ENCODE results near the gene SLC24A4. TPM values are rescaled to one million over a fixed set of nuclear protein-coding genes. Genes with fewer than 3 reads are reported as not detected.

The SLC24A4 gene
- total and polyA plus RNA-seq, 5 donors from 2014 or later, result 0.91 TPM; not detected in 4

DNA sequence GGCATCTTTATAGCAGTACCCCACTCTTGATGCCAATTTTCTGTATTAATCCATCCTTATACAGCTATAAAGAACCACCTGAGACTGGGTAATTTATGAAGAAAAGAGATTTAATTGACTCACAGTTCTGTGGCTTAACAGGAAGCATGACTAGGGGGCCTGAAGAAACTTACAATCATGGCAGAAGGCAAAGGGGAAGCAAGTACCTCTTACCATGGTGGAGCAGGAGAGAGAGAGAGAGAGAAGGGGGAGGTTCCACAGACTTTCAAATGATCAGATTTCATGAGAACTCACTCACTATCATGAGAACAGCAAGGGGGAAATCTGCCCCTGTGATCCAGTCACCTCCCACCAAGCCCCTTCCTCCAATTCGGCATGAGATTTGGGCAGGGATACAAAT lies 84.4 kb downstream of the SLC24A4 start:
- peak overlapping the region in 1 of 4 donors; percentile 8 for H3K4me3 Mint-ChIP-seq
- H3K9me3 ChIP-seq (ENCODE audit: control insufficient read depth in 2 of 2, low read length in 2 of 2), result peaks cover 0 to 4% of the 10 kb centered on the region in 2 experiments
- peaks cover 2% of the 10 kb centered on the region for H3K27me3 ChIP-seq (ENCODE audit: control insufficient read depth, insufficient read depth, low read length)
- no peaks in the 10 kb centered on the region for H3K4me1 ChIP-seq (ENCODE audit: control insufficient read depth, insufficient read depth, low read length, poor library complexity, severe bottlenecking)
- no peaks in the 10 kb centered on the region for H3K36me3 ChIP-seq (ENCODE audit: control insufficient read depth, insufficient read depth, low read length)
- ATAC-seq (ENCODE audit: low read depth in 2 of 2) (no peak), DNase-seq (no peak)
- H3K4me3 ChIP-seq (ENCODE audit: low read depth, low read length), result no peak overlapping the region
- no peaks in the 10 kb centered on the region for H3K36me3 Mint-ChIP-seq
- peaks cover 0 to under 1% (median 0%) of the 10 kb centered on the region in 4 donors for H3K4me1 Mint-ChIP-seq
- H3K27ac ChIP-seq (ENCODE audit: insufficient read depth, low read length, poor library complexity, severe bottlenecking), result no peak overlapping the region
- no peak overlapping the region for H3K27ac Mint-ChIP-seq
- H3K9me3 Mint-ChIP-seq, result peaks cover 0 to 7% (median 3%) of the 10 kb centered on the region in 7 donors
- no peaks in the 10 kb centered on the region for H3K27me3 Mint-ChIP-seq

DNA sequence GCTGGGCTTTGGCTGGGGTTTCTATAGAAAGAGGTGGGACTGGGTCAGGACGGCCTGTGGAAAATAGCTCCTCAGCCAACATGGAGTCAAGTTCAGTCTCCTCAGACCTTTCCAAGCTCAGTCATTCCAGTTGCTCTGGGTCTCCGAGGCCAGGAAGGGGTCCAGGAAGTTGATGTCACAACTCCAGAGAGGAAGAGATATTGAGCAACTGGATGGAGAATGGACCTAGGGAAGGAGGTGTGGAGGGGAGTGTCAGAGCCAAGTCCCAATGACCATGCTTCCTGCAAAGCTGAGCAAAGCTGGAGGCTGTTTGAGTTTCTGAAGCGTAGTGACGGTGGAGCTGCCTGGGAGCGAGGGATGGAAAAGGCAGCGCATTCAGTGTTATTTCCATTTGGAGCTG lies 86.1 kb downstream of the SLC24A4 start:
- no peak for DNase-seq
- no peaks in the 10 kb centered on the region for H3K36me3 ChIP-seq (ENCODE audit: control insufficient read depth, insufficient read depth, low read length)
- no peaks in the 10 kb centered on the region for H3K27me3 ChIP-seq (ENCODE audit: control insufficient read depth, insufficient read depth, low read length)
- H3K27ac Mint-ChIP-seq, result peak overlapping the region in 1 of 3 donors; percentile 48
- no peaks in the 10 kb centered on the region for H3K9me3 ChIP-seq (ENCODE audit: control insufficient read depth in 2 of 2, low read length in 2 of 2)
- H3K9me3 Mint-ChIP-seq, result peaks cover 0 to 7% (median 3%) of the 10 kb centered on the region in 7 donors
- H3K4me1 Mint-ChIP-seq, result no peaks in the 10 kb centered on the region
- H3K4me1 ChIP-seq (ENCODE audit: control insufficient read depth, insufficient read depth, low read length, poor library complexity, severe bottlenecking), result no peaks in the 10 kb centered on the region
- H3K4me3 Mint-ChIP-seq, result no peak overlapping the region
- no peak overlapping the region for H3K4me3 ChIP-seq (ENCODE audit: low read depth, low read length)
- ATAC-seq (ENCODE audit: low read depth in 2 of 2), result no peak
- H3K36me3 Mint-ChIP-seq, result no peaks in the 10 kb centered on the region
- H3K27me3 Mint-ChIP-seq, result peaks cover 6% of the 10 kb centered on the region
- H3K27ac ChIP-seq (ENCODE audit: insufficient read depth, low read length, poor library complexity, severe bottlenecking), result no peak overlapping the region

DNA sequence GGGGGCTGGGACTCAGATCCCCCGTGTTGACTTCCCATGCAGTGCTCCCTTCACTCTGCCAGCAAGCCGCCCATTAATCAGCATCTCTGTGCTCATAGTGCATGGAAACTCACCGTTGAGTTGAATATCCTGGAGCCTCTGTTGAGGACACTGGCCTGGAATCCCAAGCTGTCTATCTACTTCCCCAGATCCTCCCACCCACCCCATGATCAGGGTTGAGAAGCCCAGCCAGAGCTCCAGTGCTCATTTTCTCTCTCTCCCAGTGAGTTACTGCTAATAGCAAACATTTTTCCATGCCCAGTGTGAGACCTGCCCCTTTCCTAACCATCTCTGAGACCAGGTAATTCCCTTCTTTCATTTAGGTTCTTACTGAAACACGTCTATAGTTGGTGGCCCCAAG lies 88.2 kb downstream of the SLC24A4 start:
- H3K36me3 Mint-ChIP-seq, result no peaks in the 10 kb centered on the region
- H3K9me3 ChIP-seq (ENCODE audit: control insufficient read depth in 2 of 2, low read length in 2 of 2), result no peaks in the 10 kb centered on the region
- no peak overlapping the region for H3K27ac ChIP-seq (ENCODE audit: insufficient read depth, low read length, poor library complexity, severe bottlenecking)
- no peak overlapping the region for H3K4me3 Mint-ChIP-seq
- H3K27me3 ChIP-seq (ENCODE audit: control insufficient read depth, insufficient read depth, low read length), result no peaks in the 10 kb centered on the region
- peaks cover 6% of the 10 kb centered on the region for H3K27me3 Mint-ChIP-seq
- peaks cover 0 to 7% (median 1%) of the 10 kb centered on the region in 7 donors for H3K9me3 Mint-ChIP-seq
- ATAC-seq (ENCODE audit: low read depth in 2 of 2) (no peak), DNase-seq (no peak)
- H3K4me3 ChIP-seq (ENCODE audit: low read depth, low read length), result no peak overlapping the region
- no peaks in the 10 kb centered on the region for H3K4me1 ChIP-seq (ENCODE audit: control insufficient read depth, insufficient read depth, low read length, poor library complexity, severe bottlenecking)
- no peaks in the 10 kb centered on the region for H3K4me1 Mint-ChIP-seq
- H3K36me3 ChIP-seq (ENCODE audit: control insufficient read depth, insufficient read depth, low read length), result no peaks in the 10 kb centered on the region
- H3K27ac Mint-ChIP-seq, result no peak overlapping the region

DNA sequence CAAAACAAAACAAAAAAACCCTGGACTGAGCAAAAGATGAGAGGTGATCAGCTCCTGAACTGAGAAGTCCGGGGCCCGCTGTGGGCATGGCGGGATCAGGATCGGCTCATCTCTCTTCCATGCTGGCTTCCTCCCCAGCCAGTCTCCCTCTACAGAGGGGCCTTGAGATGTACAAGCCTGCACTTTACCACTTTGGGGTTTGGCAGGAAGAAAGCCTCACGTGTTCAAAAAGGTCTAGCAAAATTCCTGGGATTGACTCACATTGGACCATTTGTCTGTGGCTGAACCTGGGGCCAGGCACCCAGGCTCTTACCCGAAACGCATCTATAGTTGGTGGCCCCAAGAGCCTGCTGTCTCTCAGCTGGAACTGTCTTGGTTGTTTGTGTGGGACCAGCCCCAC lies 89.0 kb downstream of the SLC24A4 start:
- DNase-seq, result no peak
- H3K27me3 Mint-ChIP-seq, result peaks cover 6% of the 10 kb centered on the region
- no peak for ATAC-seq (ENCODE audit: low read depth in 2 of 2)
- no peaks in the 10 kb centered on the region for H3K4me1 Mint-ChIP-seq
- H3K9me3 Mint-ChIP-seq, result peaks cover 0 to 4% (median 1%) of the 10 kb centered on the region in 7 donors
- Histone ChIP-seq H3K4me3 (ENCODE audit: low read depth, low read length) (no peak overlapping the region), H3K36me3 (ENCODE audit: control insufficient read depth, insufficient read depth, low read length) (no peaks in the 10 kb centered on the region), H3K27me3 (ENCODE audit: control insufficient read depth, insufficient read depth, low read length) (no peaks in the 10 kb centered on the region), H3K9me3 (ENCODE audit: control insufficient read depth in 2 of 2, low read length in 2 of 2) (no peaks in the 10 kb centered on the region), H3K4me1 (ENCODE audit: control insufficient read depth, insufficient read depth, low read length, poor library complexity, severe bottlenecking) (no peaks in the 10 kb centered on the region), H3K27ac (ENCODE audit: insufficient read depth, low read length, poor library complexity, severe bottlenecking) (no peak overlapping the region)
- H3K4me3 Mint-ChIP-seq, result no peak overlapping the region
- H3K27ac Mint-ChIP-seq, result no peak overlapping the region
- H3K36me3 Mint-ChIP-seq, result no peaks in the 10 kb centered on the region

DNA sequence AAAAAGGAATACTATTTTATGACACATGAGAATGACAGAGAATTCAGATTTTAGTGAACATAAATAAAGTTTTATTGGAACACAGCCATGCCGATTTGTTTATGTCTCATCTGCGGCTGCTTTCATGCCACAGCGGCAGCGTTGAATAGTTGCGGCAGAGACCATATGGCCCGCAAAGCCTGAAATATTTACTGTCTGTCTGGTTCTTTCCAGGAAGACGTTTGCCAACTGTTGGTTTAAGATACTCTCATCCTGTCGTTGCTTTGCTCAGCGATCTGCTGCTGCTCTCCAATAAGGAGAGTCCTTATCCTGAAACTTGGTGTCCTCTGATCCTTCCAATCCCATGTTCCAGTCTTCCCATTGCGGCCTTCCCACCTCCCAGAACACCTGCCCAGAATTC lies 89.9 kb downstream of the SLC24A4 start:
- no peaks in the 10 kb centered on the region for H3K9me3 ChIP-seq (ENCODE audit: control insufficient read depth in 2 of 2, low read length in 2 of 2)
- H3K9me3 Mint-ChIP-seq, result peaks cover 0 to 1% (median 0%) of the 10 kb centered on the region in 7 donors
- no peaks in the 10 kb centered on the region for H3K36me3 Mint-ChIP-seq
- H3K4me3 ChIP-seq (ENCODE audit: low read depth, low read length), result no peak overlapping the region
- peaks cover 6% of the 10 kb centered on the region for H3K27me3 Mint-ChIP-seq
- H3K36me3 ChIP-seq (ENCODE audit: control insufficient read depth, insufficient read depth, low read length), result no peaks in the 10 kb centered on the region
- H3K4me3 Mint-ChIP-seq, result no peak overlapping the region
- H3K27me3 ChIP-seq (ENCODE audit: control insufficient read depth, insufficient read depth, low read length), result no peaks in the 10 kb centered on the region
- DNase-seq (no peak), ATAC-seq (ENCODE audit: low read depth in 2 of 2) (no peak)
- no peaks in the 10 kb centered on the region for H3K4me1 ChIP-seq (ENCODE audit: control insufficient read depth, insufficient read depth, low read length, poor library complexity, severe bottlenecking)
- no peaks in the 10 kb centered on the region for H3K4me1 Mint-ChIP-seq
- no peak overlapping the region for H3K27ac ChIP-seq (ENCODE audit: insufficient read depth, low read length, poor library complexity, severe bottlenecking)
- H3K27ac Mint-ChIP-seq, result no peak overlapping the region

DNA sequence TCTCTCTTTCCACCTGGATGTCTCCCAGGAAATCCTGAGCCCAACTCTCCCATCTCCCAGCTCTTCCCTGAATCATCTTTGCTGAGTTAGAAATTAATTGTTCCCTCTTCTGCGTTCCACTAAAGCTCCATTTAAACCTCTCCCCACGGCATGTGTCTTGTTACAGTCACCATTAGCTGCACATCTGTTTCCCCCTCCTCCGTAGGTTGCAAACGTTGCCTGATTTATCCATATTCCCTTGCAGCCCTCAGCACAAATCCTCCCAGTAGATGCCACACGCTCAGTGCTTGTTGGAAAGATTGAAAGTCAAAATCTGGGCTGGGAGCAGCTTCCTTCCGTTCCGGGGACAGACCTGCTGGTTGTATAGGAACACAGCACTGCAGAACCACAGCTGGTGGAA lies 90.4 kb downstream of the SLC24A4 start:
- DNase-seq, result no peak
- Histone ChIP-seq H3K4me3 (ENCODE audit: low read depth, low read length) (no peak overlapping the region), H3K27me3 (ENCODE audit: control insufficient read depth, insufficient read depth, low read length) (no peaks in the 10 kb centered on the region), H3K9me3 (ENCODE audit: control insufficient read depth in 2 of 2, low read length in 2 of 2) (no peaks in the 10 kb centered on the region), H3K4me1 (ENCODE audit: control insufficient read depth, insufficient read depth, low read length, poor library complexity, severe bottlenecking) (no peaks in the 10 kb centered on the region), H3K36me3 (ENCODE audit: control insufficient read depth, insufficient read depth, low read length) (no peaks in the 10 kb centered on the region), H3K27ac (ENCODE audit: insufficient read depth, low read length, poor library complexity, severe bottlenecking) (no peak overlapping the region)
- no peaks in the 10 kb centered on the region for H3K4me1 Mint-ChIP-seq
- H3K4me3 Mint-ChIP-seq, result no peak overlapping the region
- H3K9me3 Mint-ChIP-seq, result peaks cover 0 to 1% (median 0%) of the 10 kb centered on the region in 7 donors
- H3K27ac Mint-ChIP-seq, result no peak overlapping the region
- H3K36me3 Mint-ChIP-seq, result no peaks in the 10 kb centered on the region
- no peak for ATAC-seq (ENCODE audit: low read depth in 2 of 2)
- peaks cover 6% of the 10 kb centered on the region for H3K27me3 Mint-ChIP-seq

DNA sequence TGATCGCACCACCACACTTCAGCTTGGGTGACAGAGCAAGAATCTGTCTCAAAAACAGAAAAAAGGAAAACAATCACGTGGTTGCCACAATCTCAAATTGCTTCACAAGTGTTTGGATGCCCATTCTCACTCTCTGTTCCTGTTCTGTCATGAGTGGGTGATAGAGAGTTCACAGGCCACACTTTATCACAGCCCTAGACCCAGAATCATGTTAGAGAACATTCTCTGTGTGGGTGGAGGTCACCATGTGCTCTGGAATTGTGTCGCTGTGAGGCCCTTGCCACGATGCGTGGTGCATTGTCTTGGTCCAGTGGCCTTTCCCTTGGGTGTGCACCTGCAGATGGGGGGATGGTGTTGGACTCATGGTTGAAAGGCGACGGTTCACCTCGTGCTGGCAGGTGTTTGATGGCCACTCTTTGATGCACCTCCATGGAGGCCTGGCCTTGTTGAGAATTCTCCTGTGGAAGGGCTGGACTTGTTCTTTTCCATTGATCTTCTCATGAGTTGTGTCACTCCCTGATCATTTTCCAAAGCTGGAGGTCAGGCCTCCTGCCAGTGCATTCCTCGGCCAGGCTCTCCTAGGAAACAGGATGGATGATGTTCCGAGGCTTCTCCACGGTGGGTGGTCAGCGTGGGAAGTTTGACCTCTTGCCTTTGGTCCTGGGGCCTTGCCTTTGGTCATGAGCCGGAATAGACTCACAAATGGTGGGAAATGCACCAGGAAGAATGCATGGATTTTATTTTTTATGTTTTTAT lies 91.9 kb downstream of the SLC24A4 start:
- peaks cover 6% of the 10 kb centered on the region for H3K27me3 Mint-ChIP-seq
- H3K9me3 Mint-ChIP-seq, result peaks cover 0 to 2% (median 0%) of the 10 kb centered on the region in 7 donors
- Histone ChIP-seq H3K4me3 (ENCODE audit: low read depth, low read length) (no peak overlapping the region), H3K27me3 (ENCODE audit: control insufficient read depth, insufficient read depth, low read length) (no peaks in the 10 kb centered on the region), H3K27ac (ENCODE audit: insufficient read depth, low read length, poor library complexity, severe bottlenecking) (no peak overlapping the region), H3K36me3 (ENCODE audit: control insufficient read depth, insufficient read depth, low read length) (no peaks in the 10 kb centered on the region), H3K9me3 (ENCODE audit: control insufficient read depth in 2 of 2, low read length in 2 of 2) (no peaks in the 10 kb centered on the region), H3K4me1 (ENCODE audit: control insufficient read depth, insufficient read depth, low read length, poor library complexity, severe bottlenecking) (no peaks in the 10 kb centered on the region)
- DNase-seq (no peak), ATAC-seq (ENCODE audit: low read depth in 2 of 2) (no peak)
- H3K4me1 Mint-ChIP-seq, result no peaks in the 10 kb centered on the region
- H3K36me3 Mint-ChIP-seq, result no peaks in the 10 kb centered on the region
- H3K4me3 Mint-ChIP-seq, result no peak overlapping the region
- no peak overlapping the region for H3K27ac Mint-ChIP-seq

DNA sequence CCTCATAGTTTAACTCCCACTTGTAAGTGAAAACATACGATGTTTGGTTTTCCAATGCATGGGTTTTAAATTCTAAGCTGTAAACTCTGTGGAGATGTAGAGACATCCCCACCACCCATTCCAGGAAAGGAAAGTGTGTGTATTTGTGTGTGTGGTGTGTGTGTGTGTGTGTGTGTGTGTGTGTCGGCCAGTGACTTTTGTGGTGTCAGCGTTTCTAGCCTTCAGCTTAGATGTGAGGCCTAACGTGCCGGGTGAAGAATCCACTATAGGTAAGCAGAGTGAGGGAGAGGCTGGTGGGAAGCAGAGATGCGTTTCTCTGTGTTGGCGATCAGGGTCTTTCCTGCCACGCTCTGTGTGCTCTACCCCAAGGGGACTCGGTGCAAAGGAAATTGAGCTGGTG lies 93.0 kb downstream of the SLC24A4 start:
- DNase-seq (no peak), ATAC-seq (ENCODE audit: low read depth in 2 of 2) (no peak)
- Mint-ChIP-seq H3K27ac (no peak overlapping the region), H3K4me1 (no peaks in the 10 kb centered on the region), H3K4me3 (no peak overlapping the region), H3K9me3 (peaks cover 0 to 2% (median 0%) of the 10 kb centered on the region in 7 donors), H3K36me3 (no peaks in the 10 kb centered on the region), H3K27me3 (peaks cover 6% of the 10 kb centered on the region)
- Histone ChIP-seq H3K4me1 (ENCODE audit: control insufficient read depth, insufficient read depth, low read length, poor library complexity, severe bottlenecking) (no peaks in the 10 kb centered on the region), H3K27ac (ENCODE audit: insufficient read depth, low read length, poor library complexity, severe bottlenecking) (no peak overlapping the region), H3K36me3 (ENCODE audit: control insufficient read depth, insufficient read depth, low read length) (no peaks in the 10 kb centered on the region), H3K4me3 (ENCODE audit: low read depth, low read length) (no peak overlapping the region), H3K27me3 (ENCODE audit: control insufficient read depth, insufficient read depth, low read length) (no peaks in the 10 kb centered on the region), H3K9me3 (ENCODE audit: control insufficient read depth in 2 of 2, low read length in 2 of 2) (no peaks in the 10 kb centered on the region)
